ENCODE results near the gene BMPR1B. TPM values are rescaled to one million over a fixed set of nuclear protein-coding genes. Genes with fewer than 3 reads are reported as not detected.
A peak's percentile ranks its signal among the peaks of the same experiment; 100 is the strongest.

BMPR1B gene
- total RNA-seq, 3 donors from 2014 or later (not counting 1 experiment from before 2014, with no cell fraction given), result 0.25 TPM; not detected in 2

DNA sequence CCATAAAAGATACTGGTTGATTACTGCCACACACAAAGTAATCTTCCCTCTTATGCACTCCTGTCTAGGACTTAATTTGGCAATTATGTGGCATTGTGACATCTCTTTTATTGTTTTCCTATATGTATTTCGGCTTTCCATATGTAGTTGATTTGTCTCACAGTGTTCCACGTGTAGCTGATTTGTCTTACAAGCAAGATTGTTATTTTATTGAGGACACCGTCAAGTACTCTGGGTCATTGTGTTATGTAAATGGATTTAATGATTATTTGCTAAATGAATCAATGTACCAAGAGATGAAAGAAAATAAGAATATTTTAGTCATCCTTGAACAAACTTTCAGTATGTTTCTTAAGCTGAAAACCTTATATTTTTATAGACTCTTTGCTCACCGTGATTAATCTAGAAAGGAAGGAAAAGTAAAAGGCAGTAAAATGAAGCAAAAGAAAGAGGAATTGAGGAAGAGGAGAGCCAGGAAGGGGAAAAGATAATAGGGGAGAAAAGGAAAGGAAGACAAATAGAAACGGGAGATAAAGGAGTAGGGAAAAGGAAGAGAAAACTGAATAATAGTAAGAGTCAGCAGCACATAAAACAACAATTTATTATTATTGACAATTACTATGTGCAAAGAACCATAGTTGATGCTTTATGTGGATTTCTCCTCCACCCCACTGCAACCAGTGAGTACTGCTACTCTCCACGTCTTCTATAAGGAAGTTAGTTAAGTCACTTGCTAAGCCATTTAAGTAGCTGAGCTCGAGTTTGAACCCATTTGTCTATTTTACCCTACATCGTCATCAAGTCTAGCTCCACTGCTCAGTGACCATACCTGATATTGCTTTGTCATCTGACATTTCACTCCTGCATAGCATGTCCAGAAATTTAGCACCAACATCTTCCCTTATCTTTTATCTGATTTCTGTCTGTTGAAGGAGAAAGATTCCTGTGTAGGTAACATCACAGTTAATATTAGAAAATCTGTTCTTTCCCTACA, 336.5 kb downstream of the BMPR1B start:
- H3K4me3 Mint-ChIP-seq, result no peak overlapping the region
- no peaks in the 10 kb centered on the region for H3K4me1 ChIP-seq (ENCODE audit: control insufficient read depth, insufficient read depth, low read length)
- 75% methylated on average over 7 of the region's 8 CpGs for WGBS (ENCODE audit: insufficient coverage)
- no peaks in the 10 kb centered on the region for H3K27me3 ChIP-seq (ENCODE audit: control insufficient read depth, insufficient read depth, low read length)
- DNase-seq, result no peak
- H3K9me3 Mint-ChIP-seq, result no peaks in the 10 kb centered on the region
- no peak overlapping the region for H3K27ac Mint-ChIP-seq
- intact Hi-C loops (cut with micrococcal nuclease), result no loop called here
- no peaks in the 10 kb centered on the region for H3K4me1 Mint-ChIP-seq
- H3K9me3 ChIP-seq (ENCODE audit: control insufficient read depth, insufficient read depth, low read length), result no peaks in the 10 kb centered on the region
- no peaks in the 10 kb centered on the region for H3K36me3 Mint-ChIP-seq
- TF ChIP-seq, protein P1, sequence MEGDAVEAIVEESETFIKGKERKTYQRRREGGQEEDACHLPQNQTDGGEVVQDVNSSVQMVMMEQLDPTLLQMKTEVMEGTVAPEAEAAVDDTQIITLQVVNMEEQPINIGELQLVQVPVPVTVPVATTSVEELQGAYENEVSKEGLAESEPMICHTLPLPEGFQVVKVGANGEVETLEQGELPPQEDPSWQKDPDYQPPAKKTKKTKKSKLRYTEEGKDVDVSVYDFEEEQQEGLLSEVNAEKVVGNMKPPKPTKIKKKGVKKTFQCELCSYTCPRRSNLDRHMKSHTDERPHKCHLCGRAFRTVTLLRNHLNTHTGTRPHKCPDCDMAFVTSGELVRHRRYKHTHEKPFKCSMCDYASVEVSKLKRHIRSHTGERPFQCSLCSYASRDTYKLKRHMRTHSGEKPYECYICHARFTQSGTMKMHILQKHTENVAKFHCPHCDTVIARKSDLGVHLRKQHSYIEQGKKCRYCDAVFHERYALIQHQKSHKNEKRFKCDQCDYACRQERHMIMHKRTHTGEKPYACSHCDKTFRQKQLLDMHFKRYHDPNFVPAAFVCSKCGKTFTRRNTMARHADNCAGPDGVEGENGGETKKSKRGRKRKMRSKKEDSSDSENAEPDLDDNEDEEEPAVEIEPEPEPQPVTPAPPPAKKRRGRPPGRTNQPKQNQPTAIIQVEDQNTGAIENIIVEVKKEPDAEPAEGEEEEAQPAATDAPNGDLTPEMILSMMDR (IDR thresholded peaks at IDR 0.05), result no peak
- no peak overlapping the region for H3K4me3 ChIP-seq (ENCODE audit: low read length)
- H3K27ac ChIP-seq (ENCODE audit: low read length), result no peak overlapping the region
- H3K36me3 ChIP-seq (ENCODE audit: control insufficient read depth, insufficient read depth, low read length), result no peaks in the 10 kb centered on the region
- no peak for ATAC-seq
- no peaks in the 10 kb centered on the region for H3K27me3 Mint-ChIP-seq (ENCODE audit: low read depth in 2 of 2)

- H3K27ac ChIP-seq (ENCODE audit: low read length), result no peak overlapping the region
- Mint-ChIP-seq H3K4me1 (no peaks in the 10 kb centered on the region), H3K27ac (no peak overlapping the region), H3K27me3 (ENCODE audit: low read depth in 2 of 2) (no peaks in the 10 kb centered on the region), H3K36me3 (no peaks in the 10 kb centered on the region), H3K9me3 (no peaks in the 10 kb centered on the region), H3K4me3 (no peak overlapping the region)
- peak in 1 of 2 donors; percentile 16 for DNase-seq
- TF ChIP-seq, protein P1 (IDR thresholded peaks at IDR 0.05), result peak; percentile 42
- H3K36me3 ChIP-seq (ENCODE audit: control insufficient read depth, insufficient read depth, low read length), result no peaks in the 10 kb centered on the region
- WGBS (ENCODE audit: insufficient coverage), result no CpG with 5 or more reads among the region's 1 CpG
- H3K4me3 ChIP-seq (ENCODE audit: low read length), result no peak overlapping the region
- no peaks in the 10 kb centered on the region for H3K27me3 ChIP-seq (ENCODE audit: control insufficient read depth, insufficient read depth, low read length)
- no peak for ATAC-seq
- intact Hi-C loops (cut with micrococcal nuclease), result no loop called here
- H3K4me1 ChIP-seq (ENCODE audit: control insufficient read depth, insufficient read depth, low read length), result no peaks in the 10 kb centered on the region
- H3K9me3 ChIP-seq (ENCODE audit: control insufficient read depth, insufficient read depth, low read length), result no peaks in the 10 kb centered on the region
Observed at GRCh38 chr4:95095348-95095974, 337.7 kb downstream of the BMPR1B start.

- H3K27me3 Mint-ChIP-seq (ENCODE audit: low read depth in 2 of 2), result no peaks in the 10 kb centered on the region
- no peak for ATAC-seq
- Histone ChIP-seq H3K27me3 (ENCODE audit: control insufficient read depth, insufficient read depth, low read length) (no peaks in the 10 kb centered on the region), H3K9me3 (ENCODE audit: control insufficient read depth, insufficient read depth, low read length) (no peaks in the 10 kb centered on the region), H3K27ac (ENCODE audit: low read length) (no peak overlapping the region), H3K36me3 (ENCODE audit: control insufficient read depth, insufficient read depth, low read length) (no peaks in the 10 kb centered on the region), H3K4me3 (ENCODE audit: low read length) (no peak overlapping the region), H3K4me1 (ENCODE audit: control insufficient read depth, insufficient read depth, low read length) (no peaks in the 10 kb centered on the region)
- no peak overlapping the region for H3K27ac Mint-ChIP-seq
- H3K36me3 Mint-ChIP-seq, result no peaks in the 10 kb centered on the region
- no peak for DNase-seq
- H3K4me1 Mint-ChIP-seq, result no peaks in the 10 kb centered on the region
- TF ChIP-seq, protein P1 (IDR thresholded peaks at IDR 0.05), result no peak
- no peak overlapping the region for H3K4me3 Mint-ChIP-seq
- no CpG with 5 or more reads among the region's 3 CpGs for WGBS (ENCODE audit: insufficient coverage)
- H3K9me3 Mint-ChIP-seq, result no peaks in the 10 kb centered on the region
- intact Hi-C loops (cut with micrococcal nuclease), result no loop called here
Observed at GRCh38 chr4:95102162-95102790, 344.5 kb downstream of the BMPR1B start.

All from natural killer cell (primary cell).